Chondrocyte (in vitro differentiated cells): ENCODE data around the gene EFCAB14. TPM values are rescaled to one million over a fixed set of nuclear protein-coding genes. Genes with fewer than 3 reads are reported as not detected.
"Not testable (repeated sequence)": the region's sequence is repeated elsewhere in the genome, so short reads cannot be mapped to it uniquely, and the experiment has no call there.

Experiments used
- DNase-seq: peaks from one replicate; pipeline ENCODE4 v3.0.0; 2021; ENCODE audit warnings: mixed read lengths, low spot score
- H3K27ac Mint-ChIP-seq: one replicate; pipeline ENCODE4 v1.8.0; 2021; ENCODE audit warnings: mild to moderate bottlenecking, moderate library complexity, mixed read lengths; ENCODE audit not compliant: unreplicated experiment
- H3K27me3 Mint-ChIP-seq: 2 replicates; pipeline ENCODE4 v1.8.0; 2021; ENCODE audit warnings: low read depth, mixed read lengths
- H3K36me3 Mint-ChIP-seq: 2 replicates; pipeline ENCODE4 v1.8.0; 2021; ENCODE audit warnings: low read depth, mixed read lengths
- H3K4me1 Mint-ChIP-seq: 2 replicates; pipeline ENCODE4 v1.8.0; 2021; ENCODE audit warnings: low read depth, mild to moderate bottlenecking, mixed read lengths
- H3K4me3 Mint-ChIP-seq: one replicate; pipeline ENCODE4 v1.8.0; 2021; ENCODE audit warnings: mild to moderate bottlenecking, moderate library complexity, mixed read lengths; ENCODE audit not compliant: unreplicated experiment
- H3K9me3 Mint-ChIP-seq: 2 replicates; pipeline ENCODE4 v1.8.0; 2021; ENCODE audit warnings: low read depth, mixed read lengths
- total RNA-seq: library from RNA; stranded (reverse); gene quantifications from 3 replicates; pipeline ENCODE4 v1.2.1, GENCODE V29; 2021
- TF ChIP-seq, protein P1 (sequence below): fragments of 200-600 bp; sonication (generic); IDR thresholded peaks from 2 replicates; pipeline ENCODE4 v1.5.0; 2021; ENCODE audit warnings: antibody characterized with exemption, mild to moderate bottlenecking, moderate library complexity

EFCAB14 gene
- total RNA-seq, 1 donor from 2014 or later: 52.2 TPM

DNA sequence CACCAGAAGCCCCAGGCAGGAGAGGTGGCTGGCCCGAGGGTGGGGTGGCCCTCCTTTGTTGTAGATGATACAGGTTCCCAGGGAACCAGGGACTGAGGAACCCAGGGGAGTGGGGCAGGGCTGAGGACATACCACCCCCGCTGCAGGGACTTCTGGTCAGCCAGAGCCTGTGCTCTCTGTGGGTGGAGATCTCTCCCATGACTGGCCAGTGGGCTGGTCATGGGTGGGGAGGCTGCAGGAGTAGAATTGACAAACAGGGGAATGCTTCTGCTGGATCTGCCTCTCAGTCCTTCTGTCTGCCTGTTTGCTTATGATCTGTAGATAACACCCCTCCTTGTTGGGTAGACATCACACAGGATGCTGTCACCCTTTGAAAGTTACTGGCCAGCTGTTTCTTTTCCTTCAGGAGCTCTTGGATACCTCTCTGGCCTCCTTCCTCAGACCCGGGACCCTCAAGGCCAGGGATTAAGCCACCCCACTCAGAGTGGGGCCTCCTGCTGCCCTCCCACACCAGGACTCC lies 2.8 kb upstream of the EFCAB14 start:
- Mint-ChIP-seq H3K27me3 (peaks cover 15% of the 10 kb centered on the region), H3K36me3 (peaks cover 2% of the 10 kb centered on the region), H3K9me3 (peaks cover 6% of the 10 kb centered on the region), H3K4me3 (no peak overlapping the region), H3K27ac (no peak overlapping the region), H3K4me1 (peaks cover 25% of the 10 kb centered on the region)
- no peak for DNase-seq
- TF ChIP-seq, protein P1, sequence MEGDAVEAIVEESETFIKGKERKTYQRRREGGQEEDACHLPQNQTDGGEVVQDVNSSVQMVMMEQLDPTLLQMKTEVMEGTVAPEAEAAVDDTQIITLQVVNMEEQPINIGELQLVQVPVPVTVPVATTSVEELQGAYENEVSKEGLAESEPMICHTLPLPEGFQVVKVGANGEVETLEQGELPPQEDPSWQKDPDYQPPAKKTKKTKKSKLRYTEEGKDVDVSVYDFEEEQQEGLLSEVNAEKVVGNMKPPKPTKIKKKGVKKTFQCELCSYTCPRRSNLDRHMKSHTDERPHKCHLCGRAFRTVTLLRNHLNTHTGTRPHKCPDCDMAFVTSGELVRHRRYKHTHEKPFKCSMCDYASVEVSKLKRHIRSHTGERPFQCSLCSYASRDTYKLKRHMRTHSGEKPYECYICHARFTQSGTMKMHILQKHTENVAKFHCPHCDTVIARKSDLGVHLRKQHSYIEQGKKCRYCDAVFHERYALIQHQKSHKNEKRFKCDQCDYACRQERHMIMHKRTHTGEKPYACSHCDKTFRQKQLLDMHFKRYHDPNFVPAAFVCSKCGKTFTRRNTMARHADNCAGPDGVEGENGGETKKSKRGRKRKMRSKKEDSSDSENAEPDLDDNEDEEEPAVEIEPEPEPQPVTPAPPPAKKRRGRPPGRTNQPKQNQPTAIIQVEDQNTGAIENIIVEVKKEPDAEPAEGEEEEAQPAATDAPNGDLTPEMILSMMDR: no peak

GRCh38 chr1:46721204-46721603 lies 2.3 kb upstream of the EFCAB14 start:
- TF ChIP-seq, protein P1: no peak
- peaks cover under 1% of the 10 kb centered on the region for H3K9me3 Mint-ChIP-seq
- H3K36me3 Mint-ChIP-seq: no peaks in the 10 kb centered on the region
- H3K27me3 Mint-ChIP-seq: peaks cover 10% of the 10 kb centered on the region
- no peak for DNase-seq
- no peak overlapping the region for H3K4me3 Mint-ChIP-seq
- peaks cover 31% of the 10 kb centered on the region for H3K4me1 Mint-ChIP-seq
- H3K27ac Mint-ChIP-seq: no peak overlapping the region

GRCh38 chr1:46720319-46720718 lies 1.4 kb upstream of the EFCAB14 start:
- H3K27me3 Mint-ChIP-seq, H3K27ac Mint-ChIP-seq, DNase-seq, H3K36me3 Mint-ChIP-seq, H3K4me3 Mint-ChIP-seq, H3K9me3 Mint-ChIP-seq: not testable (repeated sequence)
- peaks cover 31% of the 10 kb centered on the region for H3K4me1 Mint-ChIP-seq

DNA sequence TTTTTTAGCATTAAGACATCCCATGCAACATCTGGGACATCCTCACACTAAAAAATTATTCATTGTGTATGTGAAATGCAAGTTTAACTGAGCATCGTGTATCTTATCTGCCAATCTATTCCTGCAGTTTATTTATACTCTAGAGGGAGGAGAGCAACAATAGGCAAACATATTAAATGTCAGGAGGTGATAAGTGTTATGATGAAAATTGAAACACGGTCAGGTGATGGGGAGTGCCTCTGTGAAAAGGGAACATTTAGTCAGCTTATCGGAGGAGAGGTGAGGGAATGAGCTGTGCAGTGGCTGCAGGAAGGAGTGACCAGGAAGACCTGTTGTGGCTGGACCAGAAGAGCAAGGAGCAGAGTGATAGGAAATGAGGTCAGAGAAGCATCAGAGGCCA lies 775 bp upstream of the EFCAB14 start:
- Mint-ChIP-seq H3K4me3 (peak overlapping the region; percentile 89), H3K27ac (peak overlapping the region; percentile 66), H3K9me3 (no peaks in the 10 kb centered on the region), H3K4me1 (peaks cover 31% of the 10 kb centered on the region), H3K27me3 (peaks cover 3% of the 10 kb centered on the region), H3K36me3 (peaks cover 4% of the 10 kb centered on the region)
- TF ChIP-seq, protein P1: no peak
- DNase-seq: no peak

- no peak for DNase-seq
- peaks cover 31% of the 10 kb centered on the region for H3K4me1 Mint-ChIP-seq
- H3K27me3 Mint-ChIP-seq: peaks cover 3% of the 10 kb centered on the region
- TF ChIP-seq, protein P1: no peak
- no peaks in the 10 kb centered on the region for H3K9me3 Mint-ChIP-seq
- H3K4me3 Mint-ChIP-seq: peak overlapping the region; percentile 89
- H3K27ac Mint-ChIP-seq: peak overlapping the region; percentile 65
- peaks cover 4% of the 10 kb centered on the region for H3K36me3 Mint-ChIP-seq
These were observed 581 bp downstream of the EFCAB14 start for GRCh38 chr1:46718340-46718726.

- Mint-ChIP-seq H3K9me3 (no peaks in the 10 kb centered on the region), H3K27me3 (peaks cover 3% of the 10 kb centered on the region), H3K4me1 (peaks cover 31% of the 10 kb centered on the region), H3K4me3 (peak overlapping the region; percentile 89), H3K36me3 (peaks cover 4% of the 10 kb centered on the region), H3K27ac (no peak overlapping the region)
- DNase-seq: no peak
- TF ChIP-seq, protein P1: no peak
These were observed 1.3 kb downstream of the EFCAB14 start for GRCh38 chr1:46717654-46718053.
